Spleen (tissue), 11 donors: Measurements from ENCODE around the gene SCYGR8. TPM values are rescaled to one million over a fixed set of nuclear protein-coding genes. Genes with fewer than 3 reads are reported as not detected.
"Not testable (repeated sequence)": the region's sequence is repeated elsewhere in the genome, so short reads cannot be mapped to it uniquely, and the experiment has no call there.

Experiments
- DNase-seq: peaks from one replicate; pipeline ENCODE4 v3.0.0-alpha.2; 2020
- H3K27ac ChIP-seq, 8 donors: fragments of 200-600 bp; sonication (generic) in 7 of 8; 1 replicate in 4 of 8; 2 replicates in 4 of 8; pipeline versions ENCODE4 v1.5.0 to v1.8.0; 2016 to 2021; ENCODE audit warnings: inconsistent platforms in 4 of 8, mild to moderate bottlenecking in 4 of 8, moderate library complexity in 1 of 8
- H3K27me3 ChIP-seq, 7 donors: fragments of 200-600 bp; sonication (generic) in 6 of 7; replicated peaks in 1 of 7; 1 replicate in 4 of 7; 2 replicates in 3 of 7; pipeline versions ENCODE4 v1.5.0 to v1.8.0; 2016 to 2021; ENCODE audit warnings: inconsistent platforms in 3 of 7, mild to moderate bottlenecking in 1 of 7
- H3K36me3 ChIP-seq, 6 donors: fragments of 200-600 bp; sonication (generic) in 5 of 6; 1 replicate in 4 of 6; 2 replicates in 2 of 6; pipeline versions ENCODE4 v1.5.0 to v1.8.0; 2016 to 2021; ENCODE audit warnings: inconsistent platforms in 2 of 6
- H3K4me1 ChIP-seq, 6 donors: fragments of 200-600 bp; sonication (generic) in 5 of 6; 1 replicate in 3 of 6; 2 replicates in 3 of 6; pipeline versions ENCODE4 v1.5.0 to v1.8.0; 2016 to 2021; ENCODE audit warnings: inconsistent platforms in 3 of 6
- H3K4me3 ChIP-seq, 8 donors: fragments of 200-600 bp; sonication (generic) in 7 of 8; 1 replicate in 4 of 8; 2 replicates in 4 of 8; pipeline versions ENCODE4 v1.5.0 to v1.8.0; 2016 to 2021; ENCODE audit warnings: inconsistent platforms in 4 of 8, mild to moderate bottlenecking in 4 of 8, moderate library complexity in 2 of 8
- H3K9me3 ChIP-seq, 8 donors: fragments of 200-600 bp; sonication (generic) in 7 of 8; 1 replicate in 4 of 8; 2 replicates in 4 of 8; pipeline versions ENCODE4 v1.5.0 to v1.8.0; 2016 to 2021; ENCODE audit warnings: inconsistent platforms in 4 of 8
- POLR2A ChIP-seq, 3 donors: fragments of 450-650 bp; IDR thresholded peaks; one replicate each; pipeline ENCODE4 v1.5.1; 2017; ENCODE audit warnings: antibody characterized with exemption in 3 of 3, mild to moderate bottlenecking in 1 of 3
- POLR2AphosphoS5 ChIP-seq, 3 donors: sonication (generic); formaldehyde crosslinking; IDR thresholded peaks; one replicate each; pipeline ENCODE4 v1.5.1; 2017; ENCODE audit warnings: antibody characterized with exemption in 3 of 3
- WGBS, 5 donors: extraction: QIAGEN DNeasy Blood & Tissue Kit in 3 of 5; methylation state at CpG; one replicate each; pipeline versions ENCODE4 v1.1.5 to v1.1.7; 2013 to 2018; 5-methylcytosine and 5-hydroxymethylcytosine counted together
- intact Hi-C: fragments of 100-400 bp; cut with DNase I; formaldehyde crosslinking; loops from one replicate; pipeline ENCODE4 v1.15.0; 2023; ENCODE audit warnings: low total_unique reads
- polyA plus RNA-seq, 3 donors: library from polyadenylated mRNA; stranded (reverse); fragments of 200-250 nt; gene quantifications; one replicate each; pipeline ENCODE4 v1.2.1, GENCODE V29; 2013
- total RNA-seq, 7 donors: library from RNA; depleted of rRNA in 3 of 7; stranded (reverse); fragments of >200 nt in 3 of 7; fragmentation: NEBNext Ultra II Directional in 4 of 7; extraction: Animal tissue kit (Norgen Biotek cat#: 25700) in 4 of 7; gene quantifications; one replicate each; pipeline versions ENCODE4 v1.1.0 to v1.2.1, GENCODE V29; 2016 to 2021
- TF ChIP-seq, protein P1 (sequence below), 11 experiments: fragments of 200-600 bp in 7 of 11; fragments of 450-650 bp in 4 of 11; sonication (generic) in 4 of 11; IDR thresholded peaks in 8 of 11; conservative IDR thresholded peaks in 3 of 11; 1 replicate in 7 of 11; 2 replicates in 4 of 11; pipeline versions ENCODE4 v1.4.0 to v1.8.0; 2016 to 2021; ENCODE audit warnings: antibody characterized with exemption in 11 of 11, inconsistent platforms in 4 of 11, mild to moderate bottlenecking in 1 of 11
- donor health status: healthy with polysubstance abuse.
- donor health status: DM: no; HTN: no; CAD: no; lungs with moderate emphysema.
- donor health status: DM: no; HTN: no; CAD: no.
- donor health status: Bipolar disorder and iron deficiency.
- donor health status: healthy.
- donor health status: DM: no; HTN: no; CAD: no.
- donor health status: DM: yes; HTN: yes; CAD: no.

SCYGR8 gene
- total and polyA plus RNA-seq, 10 donors, result not detected

DNA sequence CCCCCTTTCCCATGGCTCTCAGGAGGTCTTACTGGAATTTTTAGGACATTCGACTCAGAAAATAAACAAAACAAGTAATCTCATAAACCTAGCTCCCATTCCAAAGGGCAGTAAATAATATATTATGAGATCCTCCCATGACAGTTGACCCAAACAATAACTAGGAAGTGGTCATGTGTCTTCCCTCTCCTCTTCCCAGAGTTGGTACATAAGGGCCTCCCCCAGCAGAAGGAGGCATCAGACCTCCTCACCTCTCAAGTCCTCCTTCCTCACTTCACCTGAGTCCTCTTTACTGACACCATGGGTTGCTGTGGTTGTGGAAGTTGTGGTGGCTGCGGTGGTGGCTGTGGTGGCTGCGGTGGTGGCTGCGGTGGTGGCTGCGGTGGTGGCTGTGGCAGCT is 17.7 kb upstream of the SCYGR8 start, which contains the start of gene SCYGR7:
Gene SCYGR7, plus strand, starts transcription at position 301 of the 400 bp plus-strand sequence. Its CDS starts 0 bp downstream, at position 301.
- intact Hi-C loops, result no loop called here
- WGBS, 5 donors, result 83 to 94% (median 92%) methylated on average over 4 to 5 of the region's 5 CpGs
- H3K4me1 ChIP-seq, result no peaks in the 10 kb centered on the region
- H3K27me3 ChIP-seq, result peaks cover 0 to 27% (median 0%) of the 10 kb centered on the region in 7 donors
- TF ChIP-seq POLR2A (IDR thresholded peaks at IDR 0.05) (no peak), POLR2AphosphoS5 (IDR thresholded peaks at IDR 0.05) (no peak)
- TF ChIP-seq, protein P1, sequence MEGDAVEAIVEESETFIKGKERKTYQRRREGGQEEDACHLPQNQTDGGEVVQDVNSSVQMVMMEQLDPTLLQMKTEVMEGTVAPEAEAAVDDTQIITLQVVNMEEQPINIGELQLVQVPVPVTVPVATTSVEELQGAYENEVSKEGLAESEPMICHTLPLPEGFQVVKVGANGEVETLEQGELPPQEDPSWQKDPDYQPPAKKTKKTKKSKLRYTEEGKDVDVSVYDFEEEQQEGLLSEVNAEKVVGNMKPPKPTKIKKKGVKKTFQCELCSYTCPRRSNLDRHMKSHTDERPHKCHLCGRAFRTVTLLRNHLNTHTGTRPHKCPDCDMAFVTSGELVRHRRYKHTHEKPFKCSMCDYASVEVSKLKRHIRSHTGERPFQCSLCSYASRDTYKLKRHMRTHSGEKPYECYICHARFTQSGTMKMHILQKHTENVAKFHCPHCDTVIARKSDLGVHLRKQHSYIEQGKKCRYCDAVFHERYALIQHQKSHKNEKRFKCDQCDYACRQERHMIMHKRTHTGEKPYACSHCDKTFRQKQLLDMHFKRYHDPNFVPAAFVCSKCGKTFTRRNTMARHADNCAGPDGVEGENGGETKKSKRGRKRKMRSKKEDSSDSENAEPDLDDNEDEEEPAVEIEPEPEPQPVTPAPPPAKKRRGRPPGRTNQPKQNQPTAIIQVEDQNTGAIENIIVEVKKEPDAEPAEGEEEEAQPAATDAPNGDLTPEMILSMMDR (IDR thresholded peaks at IDR 0.05 in 8 of 11, conservative IDR thresholded peaks at IDR 0.05 in 3 of 11), result no peak
- no peaks in the 10 kb centered on the region for H3K36me3 ChIP-seq
- no peak within 1 kb of the TSS for H3K27ac ChIP-seq
- no peaks in the 10 kb centered on the region for H3K9me3 ChIP-seq
- H3K4me3 ChIP-seq, result no peak within 1 kb of the TSS
- no peak for DNase-seq

DNA sequence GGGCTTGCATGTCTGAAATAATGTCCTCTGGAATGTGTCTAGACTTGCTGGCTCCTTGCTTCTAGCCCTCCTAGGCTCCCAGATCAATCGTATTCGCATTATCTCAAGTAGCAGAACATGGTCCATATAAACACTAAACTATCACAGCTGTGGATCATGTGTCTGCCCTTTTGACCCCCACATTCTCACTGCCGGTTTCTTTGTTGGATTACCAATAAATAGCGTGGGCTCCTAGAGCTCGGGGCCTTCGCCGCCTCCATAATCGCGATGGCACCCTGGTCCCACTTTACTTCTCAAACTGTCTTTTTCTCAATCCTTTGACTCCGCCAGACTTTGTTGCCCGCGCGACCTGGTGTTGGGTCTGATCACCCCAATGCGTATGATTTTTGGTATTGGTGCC is 6.3 kb upstream of the SCYGR8 start:
- Histone ChIP-seq H3K4me3 (no peak overlapping the region), H3K27me3 (peaks cover 0 to 4% (median 0%) of the 10 kb centered on the region in 7 donors), H3K27ac (no peak overlapping the region), H3K9me3 (no peaks in the 10 kb centered on the region), H3K4me1 (no peaks in the 10 kb centered on the region), H3K36me3 (no peaks in the 10 kb centered on the region)
- WGBS, 5 donors, result 82 to 91% (median 85%) methylated on average over 14 of the region's 14 CpGs
- intact Hi-C loops, result no loop called here
- TF ChIP-seq, protein P1 (IDR thresholded peaks at IDR 0.05 in 8 of 11, conservative IDR thresholded peaks at IDR 0.05 in 3 of 11), result no peak
- no peak for TF ChIP-seq POLR2AphosphoS5 (IDR thresholded peaks at IDR 0.05)
- TF ChIP-seq POLR2A (IDR thresholded peaks at IDR 0.05), result no peak
- DNase-seq, result no peak

- H3K4me1 ChIP-seq, H3K27ac ChIP-seq, H3K36me3 ChIP-seq, H3K4me3 ChIP-seq, intact Hi-C loops, DNase-seq, H3K27me3 ChIP-seq, H3K9me3 ChIP-seq: not testable (repeated sequence)
- WGBS, 5 donors, result 75 to 83% (median 78%) methylated on average over 7 of the region's 7 CpGs
These were observed 5.0 kb upstream of the SCYGR8 start for GRCh38 chr2:227740705-227741104.

DNA sequence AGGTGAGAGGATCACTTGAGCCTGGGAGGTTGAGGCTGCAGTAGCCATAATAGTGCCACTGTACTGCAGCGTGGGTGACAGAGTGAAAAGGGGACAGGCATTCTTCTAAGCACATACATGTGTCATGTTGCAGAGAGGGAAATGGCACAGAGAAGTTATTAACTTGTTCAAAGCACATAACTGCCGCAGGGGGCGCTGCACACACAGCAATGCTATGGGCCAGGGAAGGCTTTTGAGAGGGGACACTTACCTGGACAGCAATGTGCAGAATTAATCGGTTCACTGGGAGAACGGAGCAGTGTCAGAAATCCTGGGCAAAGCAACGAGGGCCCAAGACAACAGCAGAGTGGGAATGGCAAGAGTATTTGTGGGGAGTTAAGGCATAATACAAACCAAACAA is 2.4 kb downstream of the SCYGR8 start:
- H3K9me3 ChIP-seq, result no peaks in the 10 kb centered on the region
- 74 to 84% (median 82%) methylated on average over 6 of the region's 6 CpGs for WGBS, 5 donors
- H3K36me3 ChIP-seq, result no peaks in the 10 kb centered on the region
- DNase-seq, result peak; percentile 18
- no peak overlapping the region for H3K4me3 ChIP-seq
- no peaks in the 10 kb centered on the region for H3K27me3 ChIP-seq
- intact Hi-C loops, result no loop called here
- no peak overlapping the region for H3K27ac ChIP-seq
- no peaks in the 10 kb centered on the region for H3K4me1 ChIP-seq
- TF ChIP-seq, protein P1 (IDR thresholded peaks at IDR 0.05 in 8 of 11, conservative IDR thresholded peaks at IDR 0.05 in 3 of 11), result no peak
- TF ChIP-seq POLR2AphosphoS5 (IDR thresholded peaks at IDR 0.05), result no peak
- TF ChIP-seq POLR2A (IDR thresholded peaks at IDR 0.05), result no peak

- H3K4me3 ChIP-seq, H3K27ac ChIP-seq, H3K9me3 ChIP-seq, H3K27me3 ChIP-seq, H3K36me3 ChIP-seq, H3K4me1 ChIP-seq, intact Hi-C loops, DNase-seq: not testable (repeated sequence)
- WGBS, 5 donors, result 66 to 80% (median 67%) methylated on average over 4 of the region's 4 CpGs
These were observed 10.6 kb downstream of the SCYGR8 start for GRCh38 chr2:227756261-227756660.
